ENCODE results near the gene SPATA32. TPM values are rescaled to one million over a fixed set of nuclear protein-coding genes. Genes with fewer than 3 reads are reported as not detected.

Gene SPATA32
- total RNA-seq, 1 donor from 2014 or later, result 0.24 TPM

- peaks cover 4% of the 10 kb centered on the region for H3K4me1 Mint-ChIP-seq (ENCODE audit: low read depth)
- TF ChIP-seq CTCF (IDR thresholded peaks at IDR 0.05; ENCODE audit: unreplicated experiment), result no peak
- H3K9me3 Mint-ChIP-seq (ENCODE audit: low read depth), result no peaks in the 10 kb centered on the region
- H3K4me3 Mint-ChIP-seq (ENCODE audit: low read depth), result peak overlapping the region; percentile 10
- no peak overlapping the region for H3K27ac Mint-ChIP-seq
- H3K36me3 Mint-ChIP-seq (ENCODE audit: insufficient read depth), result no peaks in the 10 kb centered on the region
- peaks cover 64% of the 10 kb centered on the region for H3K27me3 Mint-ChIP-seq
- no peak for DNase-seq (ENCODE audit: low spot score, unreplicated experiment)
These were observed 23.6 kb downstream of the SPATA32 start for GRCh38 chr17:45238155-45238774.

- Mint-ChIP-seq H3K27me3 (peaks cover 63% of the 10 kb centered on the region), H3K9me3 (ENCODE audit: low read depth) (no peaks in the 10 kb centered on the region), H3K27ac (no peak overlapping the region), H3K4me3 (ENCODE audit: low read depth) (no peak overlapping the region), H3K4me1 (ENCODE audit: low read depth) (peaks cover 4% of the 10 kb centered on the region), H3K36me3 (ENCODE audit: insufficient read depth) (no peaks in the 10 kb centered on the region)
- TF ChIP-seq CTCF (IDR thresholded peaks at IDR 0.05; ENCODE audit: unreplicated experiment), result no peak
- no peak for DNase-seq (ENCODE audit: low spot score, unreplicated experiment)
These were observed 24.2 kb downstream of the SPATA32 start for GRCh38 chr17:45237686-45238085.

GRCh38 chr17:45236282-45236606 lies 25.6 kb downstream of the SPATA32 start:
- peaks cover 71% of the 10 kb centered on the region for H3K27me3 Mint-ChIP-seq

GRCh38 chr17:45235416-45236281 lies 26.2 kb downstream of the SPATA32 start:
- no peak overlapping the region for H3K4me3 Mint-ChIP-seq (ENCODE audit: low read depth)
- DNase-seq (ENCODE audit: low spot score, unreplicated experiment), result peak; percentile 56
- no peaks in the 10 kb centered on the region for H3K9me3 Mint-ChIP-seq (ENCODE audit: low read depth)
- no peaks in the 10 kb centered on the region for H3K36me3 Mint-ChIP-seq (ENCODE audit: insufficient read depth)
- TF ChIP-seq CTCF (IDR thresholded peaks at IDR 0.05; ENCODE audit: unreplicated experiment), result peak; percentile 83
- H3K27me3 Mint-ChIP-seq, result peaks cover 66% of the 10 kb centered on the region
- H3K4me1 Mint-ChIP-seq (ENCODE audit: low read depth), result no peaks in the 10 kb centered on the region
- H3K27ac Mint-ChIP-seq, result no peak overlapping the region

More at GRCh38 chr17:45236282-45236606, 25.6 kb downstream of the SPATA32 start:
- no peak for DNase-seq (ENCODE audit: low spot score, unreplicated experiment)
- Mint-ChIP-seq H3K36me3 (ENCODE audit: insufficient read depth) (no peaks in the 10 kb centered on the region), H3K4me1 (ENCODE audit: low read depth) (peaks cover 4% of the 10 kb centered on the region), H3K27ac (no peak overlapping the region), H3K4me3 (ENCODE audit: low read depth) (no peak overlapping the region), H3K9me3 (ENCODE audit: low read depth) (no peaks in the 10 kb centered on the region)
- TF ChIP-seq CTCF (IDR thresholded peaks at IDR 0.05; ENCODE audit: unreplicated experiment), result no peak

- H3K27me3 Mint-ChIP-seq, result peaks cover 67% of the 10 kb centered on the region
- H3K36me3 Mint-ChIP-seq (ENCODE audit: insufficient read depth), result no peaks in the 10 kb centered on the region
- DNase-seq (ENCODE audit: low spot score, unreplicated experiment), result no peak
- H3K9me3 Mint-ChIP-seq (ENCODE audit: low read depth), result no peaks in the 10 kb centered on the region
- H3K27ac Mint-ChIP-seq, result no peak overlapping the region
- H3K4me3 Mint-ChIP-seq (ENCODE audit: low read depth), result no peak overlapping the region
- TF ChIP-seq CTCF (IDR thresholded peaks at IDR 0.05; ENCODE audit: unreplicated experiment), result peak; percentile 60
- no peaks in the 10 kb centered on the region for H3K4me1 Mint-ChIP-seq (ENCODE audit: low read depth)
These were observed 27.1 kb downstream of the SPATA32 start for GRCh38 chr17:45234641-45235415.

Measured in progenitor cell of endocrine pancreas (in vitro differentiated cells).